ENCODE measurements around the gene ATIC.

DNA sequence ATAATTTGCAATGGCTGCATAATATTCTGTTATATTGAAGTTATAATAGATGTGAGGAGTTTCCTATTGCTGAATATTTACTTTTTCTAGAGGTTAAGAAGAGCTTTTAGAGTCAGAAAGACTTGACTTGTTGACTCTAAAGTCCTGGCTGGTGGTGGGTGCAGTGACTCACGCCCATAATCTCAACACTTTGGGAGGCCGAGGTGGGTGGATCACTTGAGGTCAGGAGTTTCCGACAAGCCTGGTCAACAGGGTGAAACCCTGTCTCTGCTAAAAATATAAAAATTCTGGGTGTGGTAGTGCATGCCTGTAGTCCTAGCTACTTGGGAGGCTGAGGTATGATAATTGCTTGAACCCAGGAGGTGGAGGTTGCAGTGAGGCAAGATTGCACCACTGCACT is 33.9 kb upstream of the ATIC start:
- TF ChIP-seq, protein P1, sequence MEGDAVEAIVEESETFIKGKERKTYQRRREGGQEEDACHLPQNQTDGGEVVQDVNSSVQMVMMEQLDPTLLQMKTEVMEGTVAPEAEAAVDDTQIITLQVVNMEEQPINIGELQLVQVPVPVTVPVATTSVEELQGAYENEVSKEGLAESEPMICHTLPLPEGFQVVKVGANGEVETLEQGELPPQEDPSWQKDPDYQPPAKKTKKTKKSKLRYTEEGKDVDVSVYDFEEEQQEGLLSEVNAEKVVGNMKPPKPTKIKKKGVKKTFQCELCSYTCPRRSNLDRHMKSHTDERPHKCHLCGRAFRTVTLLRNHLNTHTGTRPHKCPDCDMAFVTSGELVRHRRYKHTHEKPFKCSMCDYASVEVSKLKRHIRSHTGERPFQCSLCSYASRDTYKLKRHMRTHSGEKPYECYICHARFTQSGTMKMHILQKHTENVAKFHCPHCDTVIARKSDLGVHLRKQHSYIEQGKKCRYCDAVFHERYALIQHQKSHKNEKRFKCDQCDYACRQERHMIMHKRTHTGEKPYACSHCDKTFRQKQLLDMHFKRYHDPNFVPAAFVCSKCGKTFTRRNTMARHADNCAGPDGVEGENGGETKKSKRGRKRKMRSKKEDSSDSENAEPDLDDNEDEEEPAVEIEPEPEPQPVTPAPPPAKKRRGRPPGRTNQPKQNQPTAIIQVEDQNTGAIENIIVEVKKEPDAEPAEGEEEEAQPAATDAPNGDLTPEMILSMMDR (IDR thresholded peaks at IDR 0.05), result no peak
- TF ChIP-seq POLR2AphosphoS5 (IDR thresholded peaks at IDR 0.05), result no peak
